Measurements from ENCODE around the gene DDAH2. TPM values are rescaled to one million over a fixed set of nuclear protein-coding genes. Genes with fewer than 3 reads are reported as not detected.

The DDAH2 gene
- total RNA-seq, 4 donors from 2014 or later = 10.6 to 24.2 (median 15.4) TPM

GRCh38 chr6:31720196-31720770, 8.8 kb downstream of the DDAH2 start:
- intact Hi-C loops (cut with DNase I; ENCODE audit: low total_unique reads) = no loop called here
- no peak overlapping the region for H3K27ac ChIP-seq
- no peaks in the 10 kb centered on the region for H3K4me1 ChIP-seq
- no peaks in the 10 kb centered on the region for H3K36me3 ChIP-seq
- no peak for ATAC-seq
- no peak overlapping the region for H3K4me3 ChIP-seq
- no peak for DNase-seq
- no peaks in the 10 kb centered on the region for H3K9me3 ChIP-seq
- TF ChIP-seq CTCF (IDR thresholded peaks at IDR 0.05 in 4 of 5, conservative IDR thresholded peaks at IDR 0.05 in 1 of 5) (no peak), POLR2A (IDR thresholded peaks at IDR 0.05) (no peak)
- H3K27me3 ChIP-seq = no peaks in the 10 kb centered on the region
- in situ Hi-C loops (cut with MboI; ENCODE audit: low sequenced_read_pairs in 4 of 4) = no loop called here

- ATAC-seq (no peak), DNase-seq (no peak)
- no peak for TF ChIP-seq CTCF (IDR thresholded peaks at IDR 0.05 in 4 of 5, conservative IDR thresholded peaks at IDR 0.05 in 1 of 5)
- TF ChIP-seq POLR2A (IDR thresholded peaks at IDR 0.05) = no peak
- no peaks in the 10 kb centered on the region for H3K9me3 ChIP-seq
- H3K36me3 ChIP-seq = no peaks in the 10 kb centered on the region
- H3K27ac ChIP-seq = no peak overlapping the region
- H3K4me3 ChIP-seq = no peak overlapping the region
- H3K27me3 ChIP-seq = no peaks in the 10 kb centered on the region
- intact Hi-C loops (cut with DNase I; ENCODE audit: low total_unique reads) = no loop called here
- in situ Hi-C loops (cut with MboI; ENCODE audit: low sequenced_read_pairs in 4 of 4) = no loop called here
- no peaks in the 10 kb centered on the region for H3K4me1 ChIP-seq
These were observed 10.1 kb downstream of the DDAH2 start for GRCh38 chr6:31719001-31719400.

- ATAC-seq (no peak), DNase-seq (no peak)
- Histone ChIP-seq H3K4me3 (no peak overlapping the region), H3K9me3 (no peaks in the 10 kb centered on the region), H3K4me1 (no peaks in the 10 kb centered on the region), H3K36me3 (no peaks in the 10 kb centered on the region), H3K27ac (no peak overlapping the region), H3K27me3 (no peaks in the 10 kb centered on the region)
- in situ Hi-C loops (cut with MboI; ENCODE audit: low sequenced_read_pairs in 4 of 4) = no loop called here
- no peak for TF ChIP-seq CTCF (IDR thresholded peaks at IDR 0.05 in 4 of 5, conservative IDR thresholded peaks at IDR 0.05 in 1 of 5)
- TF ChIP-seq POLR2A (IDR thresholded peaks at IDR 0.05) = no peak
- intact Hi-C loops (cut with DNase I; ENCODE audit: low total_unique reads) = no loop called here
These were observed 10.8 kb downstream of the DDAH2 start for GRCh38 chr6:31718265-31718664.

- in situ Hi-C loops (cut with MboI; ENCODE audit: low sequenced_read_pairs in 4 of 4) = no loop called here
- DNase-seq = no peak
These were observed 11.4 kb downstream of the DDAH2 start for GRCh38 chr6:31717499-31718222.

More at GRCh38 chr6:31717499-31718222, 11.4 kb downstream of the DDAH2 start:
- Histone ChIP-seq H3K4me3 (no peak overlapping the region), H3K27me3 (no peaks in the 10 kb centered on the region), H3K4me1 (no peaks in the 10 kb centered on the region), H3K36me3 (no peaks in the 10 kb centered on the region), H3K27ac (no peak overlapping the region), H3K9me3 (no peaks in the 10 kb centered on the region)
- intact Hi-C loops (cut with DNase I; ENCODE audit: low total_unique reads) = no loop called here
- ATAC-seq = no peak
- TF ChIP-seq CTCF (IDR thresholded peaks at IDR 0.05 in 4 of 5, conservative IDR thresholded peaks at IDR 0.05 in 1 of 5) (no peak), POLR2A (IDR thresholded peaks at IDR 0.05) (no peak)
